Activated naive CD8-positive, alpha-beta T cell treated with anti-CD3 and anti-CD28 coated beads, Interleukin-2, amount 50 U/mL, for 24 hours (primary cell): ENCODE measurements around the gene FHOD3.

ENCODE experiments used
- ATAC-seq: fragments of 150-1000 bp; cut with Tn5 transposase; one replicate; pipeline ENCODE4 v1.10.0; 2021
- DNase-seq: peaks from one replicate; pipeline ENCODE4 v3.0.0; 2021
- H3K27ac Mint-ChIP-seq: one replicate; pipeline ENCODE4 v1.8.0; 2021; ENCODE audit warnings: mild to moderate bottlenecking, mixed read lengths
- H3K27me3 Mint-ChIP-seq: one replicate; pipeline ENCODE4 v1.8.0; 2021; ENCODE audit warnings: mixed read lengths
- H3K36me3 Mint-ChIP-seq: one replicate; pipeline ENCODE4 v1.8.0; 2021; ENCODE audit warnings: low read depth, mixed read lengths
- H3K4me1 Mint-ChIP-seq: one replicate; pipeline ENCODE4 v1.8.0; 2021; ENCODE audit warnings: mixed read lengths
- H3K4me3 Mint-ChIP-seq: one replicate; pipeline ENCODE4 v1.8.0; 2021; ENCODE audit warnings: mild to moderate bottlenecking, moderate library complexity, mixed read lengths
- H3K9me3 Mint-ChIP-seq: one replicate; pipeline ENCODE4 v1.8.0; 2021; ENCODE audit warnings: mixed read lengths

Gene FHOD3

GRCh38 chr18:36817039-36817438 is 519.5 kb downstream of the FHOD3 start:
- no peak for ATAC-seq
- DNase-seq, result no peak
- Mint-ChIP-seq H3K4me1 (no peaks in the 10 kb centered on the region), H3K9me3 (no peaks in the 10 kb centered on the region), H3K27ac (no peak overlapping the region), H3K4me3 (no peak overlapping the region), H3K27me3 (no peaks in the 10 kb centered on the region), H3K36me3 (peaks cover 18% of the 10 kb centered on the region)

- no peaks in the 10 kb centered on the region for H3K27me3 Mint-ChIP-seq
- H3K4me1 Mint-ChIP-seq, result no peaks in the 10 kb centered on the region
- DNase-seq, result no peak
- H3K36me3 Mint-ChIP-seq, result peaks cover 19% of the 10 kb centered on the region
- no peaks in the 10 kb centered on the region for H3K9me3 Mint-ChIP-seq
- H3K4me3 Mint-ChIP-seq, result no peak overlapping the region
- no peak for ATAC-seq
- no peak overlapping the region for H3K27ac Mint-ChIP-seq
These were observed 521.1 kb downstream of the FHOD3 start for GRCh38 chr18:36818652-36819051.

GRCh38 chr18:36819621-36820020 is 522.1 kb downstream of the FHOD3 start:
- Mint-ChIP-seq H3K4me1 (peaks cover 5% of the 10 kb centered on the region), H3K9me3 (no peaks in the 10 kb centered on the region), H3K27ac (no peak overlapping the region), H3K27me3 (no peaks in the 10 kb centered on the region), H3K36me3 (peaks cover 29% of the 10 kb centered on the region), H3K4me3 (no peak overlapping the region)
- no peak for ATAC-seq
- no peak for DNase-seq

GRCh38 chr18:36821681-36822080 is 524.2 kb downstream of the FHOD3 start:
- Mint-ChIP-seq H3K27ac (no peak overlapping the region), H3K36me3 (peaks cover 29% of the 10 kb centered on the region), H3K27me3 (no peaks in the 10 kb centered on the region), H3K4me3 (no peak overlapping the region), H3K9me3 (no peaks in the 10 kb centered on the region), H3K4me1 (peaks cover 5% of the 10 kb centered on the region)
- ATAC-seq (no peak), DNase-seq (no peak)

- no peaks in the 10 kb centered on the region for H3K27me3 Mint-ChIP-seq
- no peak overlapping the region for H3K27ac Mint-ChIP-seq
- no peak for ATAC-seq
- no peak for DNase-seq
- peaks cover 31% of the 10 kb centered on the region for H3K4me1 Mint-ChIP-seq
- H3K9me3 Mint-ChIP-seq, result no peaks in the 10 kb centered on the region
- peaks cover 14% of the 10 kb centered on the region for H3K36me3 Mint-ChIP-seq
- no peak overlapping the region for H3K4me3 Mint-ChIP-seq
These were observed 528.0 kb downstream of the FHOD3 start for GRCh38 chr18:36825526-36825925.

- Mint-ChIP-seq H3K4me3 (peak overlapping the region; percentile 0), H3K4me1 (peaks cover 39% of the 10 kb centered on the region), H3K9me3 (no peaks in the 10 kb centered on the region), H3K27me3 (no peaks in the 10 kb centered on the region), H3K36me3 (peaks cover 10% of the 10 kb centered on the region), H3K27ac (no peak overlapping the region)
- ATAC-seq (no peak), DNase-seq (no peak)
These were observed 529.0 kb downstream of the FHOD3 start for GRCh38 chr18:36826556-36826955.

- no peak for ATAC-seq
- H3K27me3 Mint-ChIP-seq, result no peaks in the 10 kb centered on the region
- peak overlapping the region; percentile 85 for H3K4me3 Mint-ChIP-seq
- DNase-seq, result peak; percentile 21
- H3K36me3 Mint-ChIP-seq, result peaks cover 10% of the 10 kb centered on the region
- peak overlapping the region; percentile 92 for H3K27ac Mint-ChIP-seq
- H3K9me3 Mint-ChIP-seq, result no peaks in the 10 kb centered on the region
- peaks cover 40% of the 10 kb centered on the region for H3K4me1 Mint-ChIP-seq
These were observed 530.7 kb downstream of the FHOD3 start for GRCh38 chr18:36828157-36828629.

GRCh38 chr18:36828630-36829361 is 531.3 kb downstream of the FHOD3 start, which contains the start of the genes KIAA1328 and TPGS2:
Gene KIAA1328 (plus strand): TSS chr18:36829127. CDS start chr18:36829139, 12 bp downstream.
Gene TPGS2 (minus strand): TSS chr18:36829002. CDS start chr18:36828767, 235 bp downstream.
- Mint-ChIP-seq H3K27ac (peak within 1 kb of the TSS; percentile 92), H3K36me3 (peaks cover 8% of the 10 kb centered on the region), H3K9me3 (no peaks in the 10 kb centered on the region), H3K4me1 (peaks cover 40% of the 10 kb centered on the region), H3K27me3 (no peaks in the 10 kb centered on the region), H3K4me3 (peak within 1 kb of the TSS; percentile 85)
- ATAC-seq, result peak; percentile 90
- DNase-seq, result peak; percentile 84
